ENCODE data around the gene TSR1. TPM values are rescaled to one million over a fixed set of nuclear protein-coding genes. Genes with fewer than 3 reads are reported as not detected.
A peak's percentile ranks its signal among the peaks of the same experiment; 100 is the strongest.

TSR1 gene
- total and polyA plus RNA-seq, 9 of the 15 experiments (the other 6 are each of a cell fraction or from before 2014, with no cell fraction given), result 16.4 to 87.5 (median 55.2) TPM

DNA sequence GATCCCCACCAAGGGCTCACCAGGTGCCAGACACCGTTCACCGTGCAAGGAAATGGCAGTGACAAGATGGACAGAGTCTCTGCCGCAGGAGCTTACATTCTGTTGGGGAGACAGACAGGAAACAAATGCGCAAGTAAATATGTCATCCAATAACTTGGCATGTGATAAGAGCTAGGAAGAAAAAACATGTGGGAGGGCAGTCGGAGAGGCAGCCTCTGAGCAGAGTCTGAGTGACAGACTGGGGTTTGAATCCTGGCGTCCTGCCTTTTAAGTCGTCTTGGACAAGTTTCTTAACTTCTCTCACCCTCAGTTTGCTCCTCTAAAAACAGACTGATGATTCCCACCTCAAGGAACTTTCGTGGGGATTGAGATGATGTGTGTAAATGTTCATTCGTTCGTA, 8.3 kb upstream of the TSR1 start:
- ATAC-seq, result no peak
- intact Hi-C loops (cut with micrococcal nuclease), result no loop called here

More for the DNA sequence above, 8.3 kb upstream of the TSR1 start:
- 40% methylated on average over 10 of the region's 10 CpGs for WGBS (ENCODE audit: insufficient coverage, low coverage, missing lambda C conversion rate)
- in situ Hi-C loops (cut with MboI), result no loop called here
- POLR2A ChIA-PET, result interaction anchor here (0.7 kb wide), 1 partner anchor 14 kb away, joined by 3 read pairs; no protein-coding TSS in a partner anchor
- H3K9ac ChIP-seq (ENCODE audit: insufficient read depth in 1 of 2, low read depth in 2 of 2, low read length in 2 of 2), result peak overlapping the region in 1 of 2 experiments; percentile 55; a peak in 1 of 4 replicates
- peaks cover 7% of the 10 kb centered on the region; the same call in 1 of the 3 replicates for H3K36me3 ChIP-seq (ENCODE audit: control insufficient read depth, insufficient read depth, low read length)
- H3K9me3 ChIP-seq (replicated peaks; ENCODE audit: control insufficient read depth, insufficient read depth, low read depth, low read length), result no peaks in the 10 kb centered on the region
- no peak overlapping the region for H2AFZ ChIP-seq (ENCODE audit: low read depth, low read length)
- no peaks in the 10 kb centered on the region for H3K9me1 ChIP-seq (ENCODE audit: control insufficient read depth, insufficient read depth, low read length)
- no peaks in the 10 kb centered on the region for H3K27me3 ChIP-seq (ENCODE audit: control insufficient read depth in 2 of 2, insufficient read depth in 2 of 2, low read length in 2 of 2)
- H3K4me2 ChIP-seq (ENCODE audit: insufficient read depth, low read length), result no peak overlapping the region
- FAIRE-seq, result no peak
- no peak overlapping the region for H3K27ac ChIP-seq (ENCODE audit: extremely low read depth, low read depth, low read length)
- no peaks in the 10 kb centered on the region for H3K79me2 ChIP-seq (ENCODE audit: control insufficient read depth, insufficient read depth, low read length)
- CTCF ChIA-PET (ENCODE audit: low intra/inter-chr PET ratio), result no interaction called here
- no peak overlapping the region for H3K4me3 ChIP-seq
- DNase-seq (ENCODE audit: extremely low read depth in 1 of 4, low spot score in 3 of 4), result peak in 1 of 4 experiments; percentile 9
- H3K4me1 ChIP-seq (replicated peaks in 1 of 2; ENCODE audit: control insufficient read depth in 2 of 2, insufficient read depth in 2 of 2, low read length in 2 of 2), result peaks cover 0 to 4% of the 10 kb centered on the region in 2 experiments; a peak in 3 of 5 replicates
- H4K20me1 ChIP-seq (replicated peaks; ENCODE audit: control insufficient read depth, insufficient read depth, low read length), result no peaks in the 10 kb centered on the region
- TF ChIP-seq MEIS2 (IDR thresholded peaks at IDR 0.05; ENCODE audit: partially characterized antibody) (peak; percentile 23), ZNF780A (CRISPR knock-in tag; IDR thresholded peaks at IDR 0.05) (no peak)
- TF ChIP-seq, protein P1, sequence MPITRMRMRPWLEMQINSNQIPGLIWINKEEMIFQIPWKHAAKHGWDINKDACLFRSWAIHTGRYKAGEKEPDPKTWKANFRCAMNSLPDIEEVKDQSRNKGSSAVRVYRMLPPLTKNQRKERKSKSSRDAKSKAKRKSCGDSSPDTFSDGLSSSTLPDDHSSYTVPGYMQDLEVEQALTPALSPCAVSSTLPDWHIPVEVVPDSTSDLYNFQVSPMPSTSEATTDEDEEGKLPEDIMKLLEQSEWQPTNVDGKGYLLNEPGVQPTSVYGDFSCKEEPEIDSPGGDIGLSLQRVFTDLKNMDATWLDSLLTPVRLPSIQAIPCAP (CRISPR knock-in tag; IDR thresholded peaks at IDR 0.05; ENCODE audit: borderline replicate concordance), result no peak
- TF ChIP-seq, protein P2, sequence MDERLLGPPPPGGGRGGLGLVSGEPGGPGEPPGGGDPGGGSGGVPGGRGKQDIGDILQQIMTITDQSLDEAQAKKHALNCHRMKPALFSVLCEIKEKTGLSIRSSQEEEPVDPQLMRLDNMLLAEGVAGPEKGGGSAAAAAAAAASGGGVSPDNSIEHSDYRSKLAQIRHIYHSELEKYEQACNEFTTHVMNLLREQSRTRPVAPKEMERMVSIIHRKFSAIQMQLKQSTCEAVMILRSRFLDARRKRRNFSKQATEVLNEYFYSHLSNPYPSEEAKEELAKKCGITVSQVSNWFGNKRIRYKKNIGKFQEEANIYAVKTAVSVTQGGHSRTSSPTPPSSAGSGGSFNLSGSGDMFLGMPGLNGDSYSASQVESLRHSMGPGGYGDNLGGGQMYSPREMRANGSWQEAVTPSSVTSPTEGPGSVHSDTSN (CRISPR knock-in tag; IDR thresholded peaks at IDR 0.05; ENCODE audit: low read depth), result no peak
- TF ChIP-seq, protein P2 (tag; conservative IDR thresholded peaks at IDR 0.05; ENCODE audit: low read depth), result peak; percentile 45
- TF ChIP-seq, protein P3, sequence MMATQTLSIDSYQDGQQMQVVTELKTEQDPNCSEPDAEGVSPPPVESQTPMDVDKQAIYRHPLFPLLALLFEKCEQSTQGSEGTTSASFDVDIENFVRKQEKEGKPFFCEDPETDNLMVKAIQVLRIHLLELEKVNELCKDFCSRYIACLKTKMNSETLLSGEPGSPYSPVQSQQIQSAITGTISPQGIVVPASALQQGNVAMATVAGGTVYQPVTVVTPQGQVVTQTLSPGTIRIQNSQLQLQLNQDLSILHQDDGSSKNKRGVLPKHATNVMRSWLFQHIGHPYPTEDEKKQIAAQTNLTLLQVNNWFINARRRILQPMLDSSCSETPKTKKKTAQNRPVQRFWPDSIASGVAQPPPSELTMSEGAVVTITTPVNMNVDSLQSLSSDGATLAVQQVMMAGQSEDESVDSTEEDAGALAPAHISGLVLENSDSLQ (IDR thresholded peaks at IDR 0.05), result peak; percentile 59; the same call in 1 of the 2 replicates
- no TSS peak for BruUV-seq (replicated peaks)
